Measurements from ENCODE around the gene CXCR6. TPM values are rescaled to one million over a fixed set of nuclear protein-coding genes. Genes with fewer than 3 reads are reported as not detected.

Gene CXCR6
- polyA plus RNA-seq, 1 of the 3 experiments (the other 2 are of a cell fraction), result not detected

GRCh38 chr3:45947361-45947760 is 4.1 kb downstream of the CXCR6 start:
- Histone ChIP-seq H3K4me2 (no peak overlapping the region), H3K79me2 (ENCODE audit: insufficient read depth) (no peaks in the 10 kb centered on the region), H3K9me2 (no peaks in the 10 kb centered on the region), H3K4me1 (ENCODE audit: control insufficient read depth in 1 of 2, insufficient read depth in 2 of 2, low read depth in 1 of 2, low read length in 1 of 2) (peaks cover 0 to 9% of the 10 kb centered on the region in 2 experiments; a peak in 1 of 4 replicates), H3K36me3 (replicated peaks in 1 of 2; ENCODE audit: control insufficient read depth in 1 of 2, insufficient read depth in 2 of 2, low read length in 1 of 2) (peaks cover 3 to 60% of the 10 kb centered on the region in 2 experiments), H3F3A (replicated peaks; ENCODE audit: insufficient read depth) (no peaks in the 10 kb centered on the region), H2AFZ (ENCODE audit: low read depth) (no peak overlapping the region), H3K9ac (no peak overlapping the region), H3K27ac (ENCODE audit: low read depth in 2 of 2, low read length in 1 of 2) (no peak overlapping the region), H3K9me3 (no peaks in the 10 kb centered on the region), H3K4me3 (ENCODE audit: low read depth in 2 of 2, low read length in 1 of 2) (no peak overlapping the region), H3K27me3 (ENCODE audit: insufficient read depth) (no peaks in the 10 kb centered on the region), H4K20me1 (ENCODE audit: insufficient read depth) (no peaks in the 10 kb centered on the region)
- POLR2A ChIA-PET, result no interaction called here
- TF ChIP-seq RFX5 (IDR thresholded peaks at IDR 0.05; ENCODE audit: low read length), result no peak
- no peak for TF ChIP-seq EP300 (IDR thresholded peaks at IDR 0.05; ENCODE audit: borderline replicate concordance in 1 of 2, low read depth in 1 of 2, low read length in 1 of 2)
- TF ChIP-seq TAF1 (IDR thresholded peaks at IDR 0.05; ENCODE audit: borderline replicate concordance, low read depth, low read length), result no peak
- 84% methylated on average over 3 of the region's 3 CpGs for WGBS (ENCODE audit: low lambda C conversion rate)
- CTCF ChIA-PET, result interaction anchor here (1.0 to 1.2 kb wide), 3 partner anchors 13 to 132 kb away, joined by 4 to 5 read pairs (median 4); no protein-coding TSS in a partner anchor
- no peak for DNase-seq

- Histone ChIP-seq H3K36me3 (replicated peaks in 1 of 2; ENCODE audit: control insufficient read depth in 1 of 2, insufficient read depth in 2 of 2, low read length in 1 of 2) (peaks cover 3 to 69% of the 10 kb centered on the region in 2 experiments), H3K27me3 (ENCODE audit: insufficient read depth) (no peaks in the 10 kb centered on the region), H3K4me2 (no peak overlapping the region), H3K9me3 (no peaks in the 10 kb centered on the region), H3K9me2 (no peaks in the 10 kb centered on the region), H3K4me1 (ENCODE audit: control insufficient read depth in 1 of 2, insufficient read depth in 2 of 2, low read depth in 1 of 2, low read length in 1 of 2) (no peaks in the 10 kb centered on the region; a peak in 1 of 4 replicates), H4K20me1 (ENCODE audit: insufficient read depth) (no peaks in the 10 kb centered on the region), H3K79me2 (ENCODE audit: insufficient read depth) (no peaks in the 10 kb centered on the region), H3K9ac (no peak overlapping the region), H3K27ac (ENCODE audit: low read depth in 2 of 2, low read length in 1 of 2) (no peak overlapping the region), H3F3A (replicated peaks; ENCODE audit: insufficient read depth) (no peaks in the 10 kb centered on the region), H3K4me3 (ENCODE audit: low read depth in 2 of 2, low read length in 1 of 2) (no peak overlapping the region), H2AFZ (ENCODE audit: low read depth) (no peak overlapping the region)
- POLR2A ChIA-PET, result no interaction called here
- 97% methylated on average over 6 of the region's 6 CpGs for WGBS (ENCODE audit: low lambda C conversion rate)
- TF ChIP-seq USF1 (IDR thresholded peaks at IDR 0.05; ENCODE audit: borderline replicate concordance, low read depth) (no peak), MXI1 (IDR thresholded peaks at IDR 0.05; ENCODE audit: low read depth, low read length) (no peak), TAF1 (IDR thresholded peaks at IDR 0.05; ENCODE audit: borderline replicate concordance, low read depth, low read length) (no peak), FOXM1 (IDR thresholded peaks at IDR 0.05; ENCODE audit: low read depth) (no peak), RCOR1 (IDR thresholded peaks at IDR 0.05; ENCODE audit: low read length) (no peak), ELF1 (IDR thresholded peaks at IDR 0.05) (no peak), FOXJ3 (CRISPR knock-in tag; IDR thresholded peaks at IDR 0.05) (no peak), FOSL2 (IDR thresholded peaks at IDR 0.05; ENCODE audit: borderline replicate concordance, low read depth) (no peak), REST (IDR thresholded peaks at IDR 0.05; ENCODE audit: low read depth, low read length) (no peak), MEF2A (IDR thresholded peaks at IDR 0.05; ENCODE audit: borderline replicate concordance, low read depth) (no peak), EP300 (IDR thresholded peaks at IDR 0.05; ENCODE audit: borderline replicate concordance in 1 of 2, low read depth in 1 of 2, low read length in 1 of 2) (no peak), IRF3 (IDR thresholded peaks at IDR 0.05; ENCODE audit: low read depth, low read length) (no peak), YY1 (IDR thresholded peaks at IDR 0.05; ENCODE audit: low read depth) (no peak), NFIC (IDR thresholded peaks at IDR 0.05; ENCODE audit: borderline replicate concordance) (no peak), SMC3 (IDR thresholded peaks at IDR 0.05; ENCODE audit: low read depth, low read length) (no peak), ZBTB33 (IDR thresholded peaks at IDR 0.05; ENCODE audit: borderline replicate concordance, low read depth) (no peak), POLR2AphosphoS5 (IDR thresholded peaks at IDR 0.05; ENCODE audit: low read depth, low read length) (no peak), RAD21 (IDR thresholded peaks at IDR 0.05; ENCODE audit: low read length) (no peak)
- CTCF ChIA-PET, result interaction anchor here (1.0 to 1.2 kb wide), 2 partner anchors 14 to 131 kb away, joined by 4 read pairs; no protein-coding TSS in a partner anchor
- no peak for DNase-seq
Measured at GRCh38 chr3:45948311-45948781, 5.1 kb downstream of the CXCR6 start.

Data from SK-N-SH (cell line).